OCI-LY1 (cell line): ENCODE measurements around the gene SPHK2.

Source experiments
- CTCF ChIP-seq: fragments of 200-600 bp; sonication (generic), shearing (Covaris generic); IDR thresholded peaks from 2 replicates; pipeline ENCODE4 v1.5.1; 2017; ENCODE audit warnings: mild to moderate bottlenecking, antibody characterized with exemption, low read length, moderate library complexity, mixed read lengths
- EZH2 ChIP-seq: fragments of 200-600 bp; sonication (generic), shearing (Covaris generic); IDR thresholded peaks from 2 replicates; pipeline ENCODE4 v1.8.0; 2017; ENCODE audit warnings: borderline replicate concordance, mixed run types, mild to moderate bottlenecking, antibody characterized with exemption, low read length, moderate library complexity, mixed read lengths

GRCh38 chr19:48595171-48595570, 24.1 kb upstream of the SPHK2 start:
- TF ChIP-seq CTCF (no peak), EZH2 (no peak)
